Activated CD8-positive, alpha-beta memory T cell treated with anti-CD3 and anti-CD28 coated beads for 36 hours (primary cell): Measurements from ENCODE around the gene SCIMP. TPM values are rescaled to one million over a fixed set of nuclear protein-coding genes. Genes with fewer than 3 reads are reported as not detected.

Experiments used
- CTCF ChIA-PET: fragments of 350-600 bp; sonication (Branson Sonifier 250); formaldehyde crosslinking; loops from one replicate; lab custom pipeline; 2021; ENCODE audit warnings: antibody characterized with exemption; lab: Charles Lee
- POLR2A ChIA-PET: fragments of 350-600 bp; sonication (Branson Sonifier 250); formaldehyde crosslinking; loops from one replicate; lab custom pipeline; 2021; ENCODE audit warnings: antibody characterized with exemption; lab: Charles Lee
- total RNA-seq, 2 experiments: library from RNA; stranded (reverse); gene quantifications; one replicate each; pipeline ENCODE4 v1.2.3, GENCODE V29; 2021

SCIMP gene
- under 1 TPM; 0.08 to 0.23 TPM for total RNA-seq

DNA sequence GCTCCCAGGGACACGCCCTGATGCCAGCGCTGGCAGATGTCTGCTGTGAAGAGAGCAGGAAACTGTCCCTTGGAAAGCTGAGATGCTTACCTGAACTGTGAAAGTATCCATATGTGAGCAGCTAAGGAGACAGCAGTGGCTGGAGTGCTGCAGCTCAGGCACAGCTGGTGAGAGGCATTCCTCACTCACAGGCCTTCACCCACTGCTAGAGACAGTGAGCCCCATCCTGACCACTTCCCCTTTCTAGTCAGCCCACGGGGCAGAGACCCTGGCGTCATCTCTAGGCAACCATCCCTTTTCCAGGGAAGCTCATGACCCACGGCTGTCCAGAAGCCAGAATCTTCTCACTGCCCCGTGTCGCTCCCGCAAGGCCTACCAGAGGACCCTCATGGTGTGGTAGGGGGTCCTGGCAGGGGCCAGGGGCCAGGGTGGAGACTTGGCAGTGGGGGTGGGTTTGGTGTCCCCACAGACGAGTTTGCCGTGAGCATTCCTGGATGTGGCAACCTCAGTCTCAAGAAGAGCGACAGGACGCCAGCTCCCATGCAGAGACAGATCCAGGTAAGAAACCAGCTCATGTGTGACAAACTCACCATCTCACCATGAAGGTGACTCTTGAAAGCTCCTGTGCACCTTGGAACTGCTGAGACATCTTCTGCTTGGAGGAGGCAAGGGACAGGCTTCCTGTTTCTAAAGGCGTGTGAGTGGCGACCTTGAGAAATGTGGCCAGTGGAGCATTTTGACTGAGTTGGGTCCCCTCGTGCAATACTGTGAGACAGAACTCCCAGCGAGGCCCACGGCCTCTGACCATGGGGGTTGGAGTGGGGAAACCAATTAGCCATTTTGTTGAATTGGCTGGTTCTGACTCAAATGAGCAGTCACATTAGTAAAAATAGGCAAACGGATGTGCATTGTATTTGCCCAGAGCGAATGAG lies at the start of gene SCIMP:
Gene SCIMP, minus strand, starts transcription at position 216 of the 932 bp plus-strand sequence. Its CDS starts 105 bp downstream, at position 111.
- POLR2A ChIA-PET = no interaction called here
- CTCF ChIA-PET = interaction anchor here (1.2 to 2.1 kb wide), 2 partner anchors 23 to 37 kb away, joined by 3 to 14 read pairs; no protein-coding TSS in a partner anchor

DNA sequence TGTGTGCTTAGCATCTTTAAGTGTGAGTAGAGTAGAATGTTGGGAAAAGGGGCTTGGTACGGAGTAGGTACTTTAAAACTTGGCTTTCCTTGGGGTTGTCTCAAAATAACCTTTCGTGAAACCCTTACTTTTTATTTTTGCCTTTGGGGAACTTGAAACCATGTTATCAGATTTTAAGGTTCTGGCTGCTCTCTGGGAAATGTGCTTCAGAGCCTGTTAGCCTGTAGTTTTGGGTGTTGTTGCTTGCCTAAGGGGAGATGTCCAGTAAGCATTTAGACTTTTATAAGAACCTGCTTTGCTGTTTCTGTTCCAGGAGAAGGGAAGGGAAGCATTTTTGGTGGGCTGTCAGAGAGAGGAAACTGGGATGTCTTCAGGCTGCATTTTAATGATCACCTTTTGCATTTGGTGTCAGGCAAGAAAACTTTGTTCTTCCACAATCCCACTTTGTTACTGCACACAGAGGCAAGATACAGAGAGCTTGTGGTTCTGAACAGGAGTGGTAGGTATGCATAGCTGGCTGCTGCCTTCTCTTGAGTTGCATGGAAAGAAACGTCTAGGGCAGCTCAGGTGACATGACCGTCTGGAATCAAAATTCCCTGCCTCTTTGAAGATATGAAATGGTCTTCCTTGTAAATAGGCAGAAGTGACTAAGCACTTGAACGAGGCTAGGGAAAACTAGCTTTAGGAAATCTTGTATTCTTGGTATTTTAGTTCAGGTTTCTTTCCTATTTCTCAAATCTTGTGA lies 49.1 kb upstream of the SCIMP start:
- POLR2A ChIA-PET = no interaction called here
- CTCF ChIA-PET = no interaction called here

DNA sequence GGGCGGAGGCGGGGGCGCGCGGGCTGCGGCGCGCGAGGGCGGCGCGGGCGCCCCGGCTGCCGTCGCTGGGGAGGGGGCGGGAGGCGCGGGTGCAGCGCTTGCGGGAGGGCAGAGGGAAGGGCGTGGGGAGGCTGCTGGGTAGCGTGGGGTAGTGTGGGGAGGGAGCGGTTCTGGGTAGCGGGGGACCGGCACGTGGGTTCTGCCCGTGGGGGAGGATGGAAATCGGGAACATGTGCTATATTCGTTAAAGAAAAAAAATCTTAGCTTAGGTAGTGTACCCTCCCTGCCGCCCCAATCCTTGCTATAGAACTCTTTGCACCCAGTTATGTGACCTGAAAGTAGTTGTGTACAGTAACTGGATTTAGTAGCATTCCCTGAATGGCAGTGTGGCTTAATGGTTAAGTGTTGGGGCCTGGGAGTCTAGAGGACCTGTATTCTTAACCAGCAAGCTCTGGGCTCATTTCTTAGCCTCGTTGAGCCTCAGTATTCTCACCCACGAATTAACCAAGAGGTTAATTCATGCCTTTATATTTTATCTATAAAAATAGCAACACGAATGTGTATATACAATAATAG lies 48.1 kb upstream of the SCIMP start:
- ChIA-PET POLR2A (interaction anchor here (0.5 to 0.6 kb wide), 3 partner anchors 11 to 91 kb away, joined by 3 to 12 read pairs (median 3); no protein-coding TSS in a partner anchor), CTCF (interaction anchor here (1.8 kb wide), 1 partner anchor 31 kb away, joined by 7 read pairs; no protein-coding TSS in a partner anchor)

GRCh38 chr17:5281814-5282641 lies 47.4 kb upstream of the SCIMP start, which contains the start of gene RABEP1:
RABEP1 (plus strand) TSS chr17:5282284; CDS start chr17:5282487, 203 bp downstream.
- ChIA-PET POLR2A (interaction anchor here (0.6 to 0.7 kb wide), 3 partner anchors 11 to 91 kb away, joined by 3 read pairs; partner anchors contain the start of gene ZNF594), CTCF (interaction anchor here (0.7 to 1.8 kb wide), 3 partner anchors 16 to 31 kb away, joined by 3 to 7 read pairs (median 3); no protein-coding TSS in a partner anchor)

- CTCF ChIA-PET = interaction anchor here (0.6 kb wide), 1 partner anchor 24 kb away, joined by 4 read pairs; no protein-coding TSS in a partner anchor
- POLR2A ChIA-PET = interaction anchor here (0.6 kb wide), 1 partner anchor 167 kb away, joined by 3 read pairs; no protein-coding TSS in a partner anchor
Measured at GRCh38 chr17:5272322-5272721, 37.7 kb upstream of the SCIMP start.

- ChIA-PET POLR2A (no interaction called here), CTCF (no interaction called here)
Measured at GRCh38 chr17:5269241-5269960, 34.7 kb upstream of the SCIMP start.

DNA sequence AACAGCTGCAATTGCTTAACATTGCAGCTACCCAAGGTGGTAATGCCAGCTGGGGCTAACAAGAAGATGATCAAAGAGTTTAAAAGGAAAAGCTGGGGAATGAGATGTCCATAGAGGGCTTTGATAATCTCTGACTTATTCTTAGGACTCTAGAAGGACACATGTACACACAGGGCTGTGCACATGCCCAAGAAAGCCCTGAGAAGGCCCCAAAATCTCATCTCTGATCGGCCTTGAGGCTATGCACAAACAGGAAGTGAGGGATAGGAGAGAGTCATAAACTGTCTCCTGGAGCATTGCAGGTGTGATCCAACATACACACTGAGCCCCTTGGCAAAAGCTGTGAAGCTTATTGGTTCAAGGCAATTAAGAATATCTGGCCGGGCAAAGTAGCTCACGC lies 30.2 kb upstream of the SCIMP start:
- ChIA-PET CTCF (no interaction called here), POLR2A (no interaction called here)

GRCh38 chr17:5263441-5263840 lies 28.8 kb upstream of the SCIMP start:
- CTCF ChIA-PET = no interaction called here
- POLR2A ChIA-PET = no interaction called here

DNA sequence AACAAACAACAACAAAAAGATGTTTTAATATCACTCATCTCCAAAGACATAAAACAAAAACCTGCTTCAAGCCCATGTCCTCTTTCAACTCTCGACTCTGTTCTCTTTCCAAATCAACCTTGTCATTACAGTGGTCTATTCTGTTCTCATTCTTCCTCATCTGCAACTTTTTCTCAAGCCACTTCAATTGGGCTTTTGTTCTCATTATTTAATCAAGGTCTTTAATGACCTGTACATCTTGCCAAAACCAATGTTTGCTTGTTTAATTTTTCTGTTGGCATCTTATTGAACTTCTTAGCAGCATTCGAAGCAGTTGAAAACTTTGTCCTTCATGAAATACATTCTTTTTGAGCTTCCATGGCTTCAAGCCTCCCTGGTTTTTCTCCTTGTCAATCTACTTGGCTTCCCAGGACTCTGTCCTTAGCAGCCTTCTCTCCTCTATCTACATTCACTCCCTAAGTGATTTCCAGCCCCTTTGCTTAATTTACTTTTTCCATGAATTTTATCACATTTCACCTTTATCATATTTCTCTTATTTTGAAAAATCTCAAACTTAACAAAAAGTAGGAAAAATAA lies 27.8 kb upstream of the SCIMP start:
- CTCF ChIA-PET = no interaction called here
- POLR2A ChIA-PET = no interaction called here

- POLR2A ChIA-PET = no interaction called here
- CTCF ChIA-PET = no interaction called here
Measured at GRCh38 chr17:5260542-5260941, 25.9 kb upstream of the SCIMP start.

- ChIA-PET CTCF (no interaction called here), POLR2A (no interaction called here)
Measured at GRCh38 chr17:5257124-5257523, 22.5 kb upstream of the SCIMP start.

- POLR2A ChIA-PET = no interaction called here
- CTCF ChIA-PET = interaction anchor here (1.1 kb wide), 1 partner anchor 27 kb away, joined by 3 read pairs; no protein-coding TSS in a partner anchor
Measured at GRCh38 chr17:5254903-5255521, 20.4 kb upstream of the SCIMP start.

DNA sequence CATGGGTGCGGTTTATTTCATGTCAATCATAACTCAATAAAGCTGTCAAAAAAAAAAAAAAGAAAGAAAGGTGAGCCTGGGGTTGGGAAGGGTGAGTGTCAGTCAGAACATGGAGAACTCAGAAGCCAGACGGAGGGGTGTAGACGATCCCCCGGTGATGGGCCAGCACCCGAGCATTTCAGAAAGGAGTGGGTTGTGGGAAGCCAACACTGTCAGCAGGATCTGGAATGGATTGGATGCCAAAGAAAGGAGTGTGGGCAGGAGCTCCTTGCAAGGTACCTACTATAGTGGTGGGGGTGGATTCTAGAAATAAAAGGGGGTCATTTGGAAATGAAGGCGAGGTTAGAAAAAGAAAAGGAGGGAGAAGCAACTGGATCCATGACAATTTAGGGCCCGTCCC lies 19.8 kb upstream of the SCIMP start:
- CTCF ChIA-PET = interaction anchor here (1.1 kb wide), 1 partner anchor 27 kb away, joined by 3 read pairs; no protein-coding TSS in a partner anchor
- POLR2A ChIA-PET = interaction anchor here (0.7 kb wide), 1 partner anchor 1433 kb away, joined by 3 read pairs; no protein-coding TSS in a partner anchor

DNA sequence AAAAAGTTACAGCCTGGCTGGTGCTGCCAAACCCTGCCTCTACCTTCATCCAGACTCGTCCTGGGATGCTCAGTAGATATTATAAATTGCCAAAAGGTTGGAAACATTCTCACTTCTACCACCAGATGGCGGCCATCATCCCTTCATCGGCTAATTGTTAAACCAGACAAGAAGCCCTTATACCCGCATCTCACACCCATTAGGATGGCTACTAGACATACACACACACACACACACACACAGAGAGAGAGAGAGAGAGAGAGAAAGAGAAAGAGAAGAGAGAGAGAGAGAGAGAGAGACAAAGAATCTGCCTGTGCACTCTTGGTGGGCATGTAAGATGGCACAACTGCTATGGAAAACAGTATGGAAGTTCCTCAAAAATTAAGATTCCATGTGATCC lies 15.0 kb upstream of the SCIMP start:
- ChIA-PET POLR2A (interaction anchor here (0.7 kb wide), 1 partner anchor 36 kb away, joined by 3 read pairs; no protein-coding TSS in a partner anchor), CTCF (interaction anchor here (0.6 to 1.4 kb wide), 7 partner anchors 11 to 400 kb away, joined by 3 to 6 read pairs (median 4); partner anchors contain the start of gene C1QBP)

DNA sequence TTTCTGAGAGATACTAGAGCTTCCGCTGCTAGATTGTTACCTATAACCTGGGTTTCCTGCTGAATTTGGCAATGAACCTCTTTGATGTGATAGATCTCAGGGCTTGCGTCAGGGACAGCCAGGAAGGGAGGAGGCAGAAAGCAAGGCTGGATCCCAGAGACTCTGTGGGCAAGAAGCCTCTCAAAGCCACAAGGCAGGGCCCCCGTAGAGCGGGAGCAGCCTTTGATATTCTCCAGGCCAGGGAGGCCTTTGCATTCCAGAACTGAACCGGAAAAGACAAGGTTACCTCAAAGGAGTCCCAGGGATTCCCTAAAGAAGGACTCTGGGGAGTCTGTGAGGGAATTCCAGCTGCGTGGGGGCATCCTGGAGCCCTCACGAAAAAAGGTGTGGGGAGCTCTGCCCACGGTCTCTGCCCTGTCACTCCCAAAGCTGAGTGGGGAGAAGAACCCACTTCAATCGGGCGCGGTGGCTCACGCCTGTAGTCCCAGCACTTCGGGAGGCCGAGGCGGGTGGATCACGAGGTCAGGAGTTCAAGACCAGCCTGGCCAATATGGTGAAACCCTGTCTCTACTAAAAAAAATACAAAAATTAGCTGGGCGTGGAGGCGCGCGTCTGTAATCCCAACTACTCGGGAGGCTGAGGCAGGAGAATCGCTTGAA lies 14.3 kb upstream of the SCIMP start:
- ChIA-PET CTCF (interaction anchor here (0.7 to 1.2 kb wide), 10 partner anchors 23 to 400 kb away, joined by 3 to 6 read pairs (median 4); no protein-coding TSS in a partner anchor), POLR2A (no interaction called here)

- ChIA-PET CTCF (interaction anchor here (0.6 to 0.7 kb wide), 2 partner anchors 27 to 130 kb away, joined by 3 read pairs; no protein-coding TSS in a partner anchor), POLR2A (no interaction called here)
Measured at GRCh38 chr17:5247621-5248020, 13.0 kb upstream of the SCIMP start.
